HCT116 (cell line): ENCODE data around the gene SSTR5. TPM values are rescaled to one million over a fixed set of nuclear protein-coding genes. Genes with fewer than 3 reads are reported as not detected.

Source experiments
- ATAC-seq: fragments of 200-7000 bp; cut with Tn5 transposase; 2 replicates; pipeline ENCODE4 v1.9.1; 2020; ENCODE audit warnings: mild to moderate bottlenecking, moderate library complexity
- BruUV-seq: library from RNA; stranded (reverse); fragments of 400-500 nt; replicated peaks from 2 replicates; lab custom pipeline; 2021; lab: Mats Ljungman, UMichigan
- CTCF ChIA-PET: fragments of 300-600 bp; sonication (Branson Sonifier 250); formaldehyde crosslinking; loops from one replicate; lab custom pipeline; 2021; ENCODE audit warnings: antibody characterized with exemption; lab: Charles Lee
- POLR2A ChIA-PET: fragments of 300-600, 350-600 bp; sonication (Branson Sonifier 250); formaldehyde crosslinking; loops from one replicate; lab custom pipeline; 2021; ENCODE audit warnings: antibody characterized with exemption; lab: Charles Lee
- RAD21 ChIA-PET, 2 experiments: fragments of 300-600 bp; sonication (Branson Sonifier 250); formaldehyde crosslinking; loops; one replicate each; lab custom pipeline; 2023; ENCODE audit warnings: low total read pairs in 2 of 2; ENCODE audit not compliant: uncharacterized antibody in 2 of 2, unreplicated experiment in 2 of 2, low non-redundant PET in 1 of 2; lab: Charles Lee
- DNase-seq: peaks from one replicate; pipeline ENCODE4 v3.0.0-alpha.2; 2010; ENCODE audit warnings: low read depth, low spot score
- H2AFZ ChIP-seq: fragments of 200-600 bp; shearing (Covaris generic), sonication (generic); 2 replicates; pipeline ENCODE4 v1.6.1; 2017; ENCODE audit warnings: low read depth, mixed run types, mixed read lengths, antibody characterized with exemption, low read length; ENCODE audit not compliant: poor library complexity, severe bottlenecking
- H3K27ac ChIP-seq: 2 replicates; pipeline ENCODE4 v1.5.1; 2012; ENCODE audit warnings: low read depth, low read length
- H3K27me3 ChIP-seq: fragments of 200-600 bp; sonication (generic); 2 replicates; pipeline ENCODE4 v1.6.1; 2016; ENCODE audit warnings: mixed run types, low read length, mixed read lengths; ENCODE audit not compliant: insufficient read depth
- H3K36me3 ChIP-seq, 2 experiments: fragments of 200-500 bp in 1 of 2; fragments of 200-600 bp in 1 of 2; sonication (Bioruptor generic) in 1 of 2; sonication (generic) in 1 of 2; 2 replicates each; pipeline versions ENCODE4 v1.5.1 to v1.6.1; 2014 to 2016; ENCODE audit warnings: low read length in 2 of 2, inconsistent platforms in 1 of 2, mixed read lengths in 1 of 2, mixed run types in 1 of 2; ENCODE audit not compliant: insufficient read depth in 2 of 2, control insufficient read depth in 1 of 2
- H3K4me1 ChIP-seq, 2 experiments: fragments of 200-600 bp in 1 of 2; sonication (generic) in 1 of 2; 2 replicates each; pipeline versions ENCODE4 v1.5.1 to v1.6.1; 2012 to 2017; ENCODE audit warnings: low read length in 2 of 2, inconsistent platforms in 1 of 2, mild to moderate bottlenecking in 1 of 2, mixed read lengths in 1 of 2, mixed run types in 1 of 2, moderate library complexity in 1 of 2; ENCODE audit not compliant: insufficient read depth in 2 of 2, control insufficient read depth in 1 of 2
- H3K4me2 ChIP-seq: fragments of 200-600 bp; sonication (generic); 2 replicates; pipeline ENCODE4 v1.6.1; 2017; ENCODE audit warnings: mixed run types, low read length, mixed read lengths
- H3K4me3 ChIP-seq, 2 experiments: fragments of 200-600 bp in 1 of 2; sonication (generic) in 1 of 2; replicated peaks in 1 of 2; 2 replicates each; pipeline ENCODE4 v1.5.1; 2011 to 2016; ENCODE audit warnings: low read length in 2 of 2, control low read depth in 1 of 2, low read depth in 1 of 2, mild to moderate bottlenecking in 1 of 2, mixed read lengths in 1 of 2, mixed run types in 1 of 2
- H3K79me2 ChIP-seq: fragments of 200-600 bp; sonication (generic); 2 replicates; pipeline ENCODE4 v1.6.1; 2017; ENCODE audit warnings: mild to moderate bottlenecking, mixed run types, low read length, moderate library complexity, mixed read lengths; ENCODE audit not compliant: insufficient read depth
- H3K9ac ChIP-seq: fragments of 200-600 bp; sonication (generic); 2 replicates; pipeline ENCODE4 v1.6.1; 2016; ENCODE audit warnings: low read length, mixed read lengths
- H3K9me2 ChIP-seq: fragments of 200-600 bp; sonication (generic), shearing (Covaris generic); 2 replicates; pipeline ENCODE4 v1.6.1; 2017; ENCODE audit warnings: mixed run types, mild to moderate bottlenecking, moderate library complexity; ENCODE audit not compliant: insufficient read depth
- H3K9me3 ChIP-seq, 2 experiments: fragments of 200-500 bp in 1 of 2; fragments of 200-600 bp in 1 of 2; sonication (Bioruptor generic) in 1 of 2; sonication (generic) in 1 of 2; 2 replicates each; pipeline ENCODE4 v1.6.1; 2014 to 2017; ENCODE audit warnings: low read length in 2 of 2, mixed read lengths in 2 of 2, inconsistent platforms in 1 of 2, low read depth in 1 of 2, mild to moderate bottlenecking in 1 of 2, mixed run types in 1 of 2, moderate library complexity in 1 of 2; ENCODE audit not compliant: control insufficient read depth in 1 of 2, insufficient read depth in 1 of 2
- H4K20me1 ChIP-seq: fragments of 200-600 bp; sonication (generic), shearing (Covaris generic); 2 replicates; pipeline ENCODE4 v1.6.1; 2017; ENCODE audit warnings: mixed run types, mild to moderate bottlenecking, moderate library complexity; ENCODE audit not compliant: insufficient read depth
- CBX3 ChIP-seq: IDR thresholded peaks from 2 replicates; pipeline ENCODE4 v1.6.1; 2012; ENCODE audit warnings: low read depth
- CEBPB ChIP-seq: IDR thresholded peaks from 2 replicates; pipeline ENCODE4 v1.6.1; 2012; ENCODE audit warnings: low read depth
- ELF1 ChIP-seq: IDR thresholded peaks from 2 replicates; pipeline ENCODE4 v1.6.1; 2012; ENCODE audit warnings: low read depth, borderline replicate concordance
- EZH2 ChIP-seq: fragments of 200-600 bp; sonication (generic); IDR thresholded peaks from 2 replicates; pipeline ENCODE4 v1.6.1; 2017; ENCODE audit warnings: antibody characterized with exemption, mixed run types
- EZH2phosphoT487 ChIP-seq: fragments of 200-600 bp; IDR thresholded peaks from 2 replicates; pipeline ENCODE4 v1.6.1; 2018; ENCODE audit warnings: antibody characterized with exemption, borderline replicate concordance
- FOSL1 ChIP-seq: IDR thresholded peaks from 2 replicates; pipeline ENCODE4 v1.6.1; 2012; ENCODE audit warnings: low read depth
- JUND ChIP-seq: IDR thresholded peaks from 2 replicates; pipeline ENCODE4 v1.6.1; 2012
- POLR2A ChIP-seq: IDR thresholded peaks from 2 replicates; pipeline ENCODE4 v1.7.0; 2011; ENCODE audit warnings: borderline replicate concordance; ENCODE audit not compliant: insufficient read depth, insufficient read length; ENCODE audit errors: extremely low read depth
- POLR2AphosphoS5 ChIP-seq: IDR thresholded peaks from 2 replicates; pipeline ENCODE4 v1.6.1; 2011; ENCODE audit warnings: mild to moderate bottlenecking, low read depth, low read length, moderate library complexity
- RAD21 ChIP-seq: IDR thresholded peaks from 2 replicates; pipeline ENCODE4 v1.6.1; 2012; ENCODE audit warnings: low read depth, mild to moderate bottlenecking
- REST ChIP-seq: IDR thresholded peaks from 2 replicates; pipeline ENCODE4 v1.6.1; 2012; ENCODE audit warnings: low read depth
- SIN3A ChIP-seq: IDR thresholded peaks from 2 replicates; pipeline ENCODE4 v1.6.1; 2012; ENCODE audit warnings: low read depth
- SP1 ChIP-seq: IDR thresholded peaks from 2 replicates; pipeline ENCODE4 v1.6.1; 2012; ENCODE audit warnings: low read depth
- YY1 ChIP-seq: IDR thresholded peaks from 2 replicates; pipeline ENCODE4 v1.6.1; 2011; ENCODE audit warnings: low read length, low read depth, moderate library complexity, mild to moderate bottlenecking; ENCODE audit not compliant: insufficient replicate concordance; ENCODE audit errors: extremely low read depth
- ZBTB33 ChIP-seq: IDR thresholded peaks from 2 replicates; pipeline ENCODE4 v1.6.1; 2011; ENCODE audit warnings: mild to moderate bottlenecking, low read length, moderate library complexity; ENCODE audit not compliant: insufficient replicate concordance; ENCODE audit errors: extremely low read depth
- intact Hi-C: fragments of 100-400 bp; cut with micrococcal nuclease; formaldehyde crosslinking; loops from 2 replicates; pipeline ENCODE4 v1.10.0; 2022
- total RNA-seq: library from RNA; stranded (reverse); gene quantifications from one replicate; pipeline ENCODE4 v1.2.1, GENCODE V29; 2021; ENCODE audit not compliant: unreplicated experiment
- TF ChIP-seq, protein P1 (sequence below), 3 experiments: fragments of 200-600 bp in 1 of 3; sonication (generic) in 1 of 3; IDR thresholded peaks in 2 of 3; conservative IDR thresholded peaks in 1 of 3; 2 replicates each; pipeline ENCODE4 v1.5.1; 2012 to 2017; ENCODE audit warnings: low read depth in 2 of 3, low read length in 2 of 3, antibody characterized with exemption in 1 of 3, borderline replicate concordance in 1 of 3, control low read depth in 1 of 3, mild to moderate bottlenecking in 1 of 3, mixed read lengths in 1 of 3, mixed run types in 1 of 3, moderate library complexity in 1 of 3; ENCODE audit not compliant: insufficient read depth in 1 of 3
- TF ChIP-seq, protein P2 (sequence below): IDR thresholded peaks from 2 replicates; pipeline ENCODE4 v1.6.1; 2012
- TF ChIP-seq, protein P3 (sequence below): IDR thresholded peaks from 2 replicates; pipeline ENCODE4 v1.6.1; 2012

The SSTR5 gene
- total RNA-seq, 1 experiment from 2014 or later: 7.2 TPM

GRCh38 chr16:1112506-1113184 lies 40.1 kb downstream of the SSTR5 start:
- Histone ChIP-seq H3K9ac (no peak overlapping the region), H3K4me2 (no peak overlapping the region), H3K4me3 (no peak overlapping the region), H3K27me3 (no peaks in the 10 kb centered on the region), H3K27ac (no peak overlapping the region), H3K36me3 (no peaks in the 10 kb centered on the region), H3K79me2 (no peaks in the 10 kb centered on the region), H2AFZ (no peak overlapping the region), H3K9me2 (no peaks in the 10 kb centered on the region), H4K20me1 (no peaks in the 10 kb centered on the region), H3K9me3 (no peaks in the 10 kb centered on the region), H3K4me1 (no peaks in the 10 kb centered on the region)
- ATAC-seq: no peak
- POLR2A ChIA-PET: no interaction called here
- TF ChIP-seq EZH2phosphoT487 (no peak), POLR2A (no peak), RAD21 (no peak), JUND (no peak), REST (no peak), ZBTB33 (no peak), YY1 (no peak), SP1 (no peak), CBX3 (no peak), EZH2 (no peak), FOSL1 (no peak), ELF1 (no peak), CEBPB (no peak), POLR2AphosphoS5 (no peak), SIN3A (no peak)
- TF ChIP-seq, protein P1, sequence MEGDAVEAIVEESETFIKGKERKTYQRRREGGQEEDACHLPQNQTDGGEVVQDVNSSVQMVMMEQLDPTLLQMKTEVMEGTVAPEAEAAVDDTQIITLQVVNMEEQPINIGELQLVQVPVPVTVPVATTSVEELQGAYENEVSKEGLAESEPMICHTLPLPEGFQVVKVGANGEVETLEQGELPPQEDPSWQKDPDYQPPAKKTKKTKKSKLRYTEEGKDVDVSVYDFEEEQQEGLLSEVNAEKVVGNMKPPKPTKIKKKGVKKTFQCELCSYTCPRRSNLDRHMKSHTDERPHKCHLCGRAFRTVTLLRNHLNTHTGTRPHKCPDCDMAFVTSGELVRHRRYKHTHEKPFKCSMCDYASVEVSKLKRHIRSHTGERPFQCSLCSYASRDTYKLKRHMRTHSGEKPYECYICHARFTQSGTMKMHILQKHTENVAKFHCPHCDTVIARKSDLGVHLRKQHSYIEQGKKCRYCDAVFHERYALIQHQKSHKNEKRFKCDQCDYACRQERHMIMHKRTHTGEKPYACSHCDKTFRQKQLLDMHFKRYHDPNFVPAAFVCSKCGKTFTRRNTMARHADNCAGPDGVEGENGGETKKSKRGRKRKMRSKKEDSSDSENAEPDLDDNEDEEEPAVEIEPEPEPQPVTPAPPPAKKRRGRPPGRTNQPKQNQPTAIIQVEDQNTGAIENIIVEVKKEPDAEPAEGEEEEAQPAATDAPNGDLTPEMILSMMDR (IDR thresholded peaks at IDR 0.05 in 2 of 3, conservative IDR thresholded peaks at IDR 0.05 in 1 of 3; ENCODE audit: borderline replicate concordance in 1 of 3, insufficient read depth in 1 of 3, low read depth in 2 of 3, low read length in 2 of 3): no peak
- TF ChIP-seq, protein P2, sequence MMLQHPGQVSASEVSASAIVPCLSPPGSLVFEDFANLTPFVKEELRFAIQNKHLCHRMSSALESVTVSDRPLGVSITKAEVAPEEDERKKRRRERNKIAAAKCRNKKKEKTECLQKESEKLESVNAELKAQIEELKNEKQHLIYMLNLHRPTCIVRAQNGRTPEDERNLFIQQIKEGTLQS: no peak
- TF ChIP-seq, protein P3, sequence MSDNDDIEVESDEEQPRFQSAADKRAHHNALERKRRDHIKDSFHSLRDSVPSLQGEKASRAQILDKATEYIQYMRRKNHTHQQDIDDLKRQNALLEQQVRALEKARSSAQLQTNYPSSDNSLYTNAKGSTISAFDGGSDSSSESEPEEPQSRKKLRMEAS: no peak
- DNase-seq: no peak
- CTCF ChIA-PET: interaction anchor here (0.8 kb wide), 1 partner anchor 10 kb away, joined by 3 read pairs; no protein-coding TSS in a partner anchor
- no TSS peak for BruUV-seq
- intact Hi-C loops: no loop called here
- RAD21 ChIA-PET: no interaction called here
